Neuronal stem cell (in vitro differentiated cells): ENCODE results near the gene CLEC7A.

ENCODE experiments used
- DNase-seq: peaks from one replicate; pipeline ENCODE4 v3.0.0-alpha.2; 2013; ENCODE audit warnings: low spot score
- H2AFZ ChIP-seq: one replicate; pipeline ENCODE4 v1.6.1; 2013; ENCODE audit warnings: mild to moderate bottlenecking, low read length, inconsistent platforms
- H2AK5ac ChIP-seq: 2 replicates; pipeline ENCODE4 v1.6.1; 2013; ENCODE audit warnings: low read depth, mild to moderate bottlenecking, inconsistent platforms, low read length, moderate library complexity, mixed read lengths
- H2BK120ac ChIP-seq: 2 replicates; pipeline ENCODE4 v1.6.1; 2013; ENCODE audit warnings: low read depth, mild to moderate bottlenecking, inconsistent platforms, low read length, moderate library complexity, mixed read lengths
- H2BK12ac ChIP-seq: one replicate; pipeline ENCODE4 v1.6.1; 2013; ENCODE audit warnings: low read length, inconsistent platforms
- H2BK15ac ChIP-seq: 2 replicates; pipeline ENCODE4 v1.6.1; 2013; ENCODE audit warnings: mild to moderate bottlenecking, low read length, inconsistent platforms, mixed read lengths
- H2BK5ac ChIP-seq: one replicate; pipeline ENCODE4 v1.6.1; 2013; ENCODE audit warnings: inconsistent platforms, mild to moderate bottlenecking, low read length, moderate library complexity
- H3K14ac ChIP-seq: one replicate; pipeline ENCODE4 v1.6.1; 2013; ENCODE audit warnings: low read length, inconsistent platforms
- H3K18ac ChIP-seq: 2 replicates; pipeline ENCODE4 v1.6.1; 2013; ENCODE audit warnings: low read length, inconsistent platforms
- H3K23ac ChIP-seq: 2 replicates; pipeline ENCODE4 v1.6.1; 2013; ENCODE audit warnings: low read depth, mild to moderate bottlenecking, mixed read lengths, low read length, inconsistent platforms; ENCODE audit not compliant: poor library complexity
- H3K27ac ChIP-seq: replicated peaks from 3 replicates; pipeline ENCODE4 v1.5.1; 2013; ENCODE audit warnings: low read length, inconsistent platforms
- H3K27me3 ChIP-seq, 3 experiments: 2 replicates each; pipeline ENCODE4 v1.6.1; 2013; ENCODE audit warnings: low read length in 3 of 3, mild to moderate bottlenecking in 2 of 3, inconsistent platforms in 1 of 3, low read depth in 1 of 3, mixed read lengths in 1 of 3, moderate library complexity in 1 of 3; ENCODE audit not compliant: control insufficient read depth in 3 of 3, insufficient read depth in 3 of 3
- H3K36me3 ChIP-seq, 2 donors: replicated peaks in 1 of 2; 2 replicates each; pipeline ENCODE4 v1.6.1; 2013; ENCODE audit warnings: low read length in 2 of 2; ENCODE audit not compliant: control insufficient read depth in 2 of 2, insufficient read depth in 2 of 2
- H3K4ac ChIP-seq: 2 replicates; pipeline ENCODE4 v1.6.1; 2013; ENCODE audit warnings: inconsistent platforms, mild to moderate bottlenecking, low read length, moderate library complexity
- H3K4me1 ChIP-seq, 2 donors: 1 replicate in 1 of 2; 2 replicates in 1 of 2; pipeline ENCODE4 v1.6.1; 2013; ENCODE audit warnings: low read length in 2 of 2, low read depth in 1 of 2; ENCODE audit not compliant: control insufficient read depth in 2 of 2, insufficient read depth in 1 of 2
- H3K4me2 ChIP-seq: one replicate; pipeline ENCODE4 v1.6.1; 2013; ENCODE audit warnings: mild to moderate bottlenecking, low read length, inconsistent platforms; ENCODE audit not compliant: insufficient read depth, poor library complexity, severe bottlenecking
- H3K4me3 ChIP-seq, 2 donors: 2 replicates each; pipeline ENCODE4 v1.5.1; 2013; ENCODE audit warnings: low read length in 2 of 2, mild to moderate bottlenecking in 2 of 2, inconsistent platforms in 1 of 2, moderate library complexity in 1 of 2
- H3K79me1 ChIP-seq: one replicate; pipeline ENCODE4 v1.6.1; 2013; ENCODE audit warnings: low read depth, mild to moderate bottlenecking, inconsistent platforms, low read length, moderate library complexity
- H3K9ac ChIP-seq: one replicate; pipeline ENCODE4 v1.6.1; 2013; ENCODE audit warnings: mild to moderate bottlenecking, low read depth, low read length, inconsistent platforms; ENCODE audit not compliant: poor library complexity
- H3K9me3 ChIP-seq, 2 donors: replicated peaks in 1 of 2; 2 replicates each; pipeline versions ENCODE3 to v1.6.1; 2013; ENCODE audit warnings: low read length in 2 of 2, mild to moderate bottlenecking in 2 of 2, inconsistent platforms in 1 of 2, low read depth in 1 of 2, mixed read lengths in 1 of 2, moderate library complexity in 1 of 2; ENCODE audit not compliant: control insufficient read depth in 2 of 2, insufficient read depth in 1 of 2
- H4K8ac ChIP-seq: one replicate; pipeline ENCODE4 v1.6.1; 2013; ENCODE audit warnings: low read depth, mild to moderate bottlenecking, inconsistent platforms, low read length, moderate library complexity
- H4K91ac ChIP-seq: one replicate; pipeline ENCODE4 v1.6.1; 2013; ENCODE audit warnings: low read length, low read depth, mild to moderate bottlenecking, inconsistent platforms; ENCODE audit not compliant: poor library complexity
- WGBS, 2 donors: extraction: QIAGEN DNeasy Blood & Tissue Kit; methylation state at CpG; one replicate each; pipeline ENCODE4 v1.1.7; 2013; ENCODE audit warnings: missing lambda C conversion rate in 2 of 2, mixed read lengths in 1 of 2; ENCODE audit not compliant: insufficient read length in 2 of 2, insufficient replicate concordance in 1 of 2; ENCODE audit errors: extremely low coverage in 2 of 2; 5-methylcytosine and 5-hydroxymethylcytosine counted together

Gene CLEC7A

DNA sequence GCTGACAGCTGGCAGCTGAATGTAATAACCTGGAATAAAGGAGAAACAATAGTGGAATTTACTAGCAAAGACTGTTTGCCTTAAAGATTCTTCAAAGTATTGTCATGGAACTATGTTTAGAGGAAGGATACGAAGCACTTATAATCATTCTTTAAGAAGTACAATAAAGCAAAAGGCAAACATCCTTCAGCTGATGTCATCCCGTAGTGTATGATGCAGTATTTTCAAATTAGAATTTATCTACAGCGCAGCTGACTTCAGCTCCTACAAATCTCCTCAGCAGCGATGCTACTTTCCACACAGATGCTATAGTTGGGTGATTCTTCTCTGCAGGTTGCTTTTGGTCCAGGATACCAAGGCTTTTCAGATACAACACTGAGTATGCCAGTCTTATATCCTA lies 62.7 kb downstream of the CLEC7A start:
- no peaks in the 10 kb centered on the region for H3K9me3 ChIP-seq
- no peak overlapping the region for H2BK15ac ChIP-seq
- peaks cover 0 to 2% (median 0%) of the 10 kb centered on the region in 3 experiments for H3K27me3 ChIP-seq
- no peak overlapping the region for H3K23ac ChIP-seq
- H2BK120ac ChIP-seq: no peak overlapping the region
- no peak overlapping the region for H4K8ac ChIP-seq
- H3K4me1 ChIP-seq: peaks cover 0 to 2% of the 10 kb centered on the region in 2 donors
- H2BK12ac ChIP-seq: no peak overlapping the region
- no peaks in the 10 kb centered on the region for H3K79me1 ChIP-seq
- WGBS, 2 donors: no CpG with 5 or more reads among the region's 4 CpGs
- no peak for DNase-seq
- no peak overlapping the region for H3K4me2 ChIP-seq
- H2AK5ac ChIP-seq: no peak overlapping the region
- H3K9ac ChIP-seq: no peak overlapping the region
- no peak overlapping the region for H3K27ac ChIP-seq
- H4K91ac ChIP-seq: no peak overlapping the region
- H3K4ac ChIP-seq: no peak overlapping the region
- H3K36me3 ChIP-seq: no peaks in the 10 kb centered on the region
- no peak overlapping the region for H3K14ac ChIP-seq
- H3K4me3 ChIP-seq: no peak overlapping the region
- no peak overlapping the region for H2BK5ac ChIP-seq
- no peak overlapping the region for H3K18ac ChIP-seq
- H2AFZ ChIP-seq: no peak overlapping the region
